ENCODE results near the gene ZBTB7B.
A peak's percentile ranks its signal among the peaks of the same experiment; 100 is the strongest.

Gene ZBTB7B

DNA sequence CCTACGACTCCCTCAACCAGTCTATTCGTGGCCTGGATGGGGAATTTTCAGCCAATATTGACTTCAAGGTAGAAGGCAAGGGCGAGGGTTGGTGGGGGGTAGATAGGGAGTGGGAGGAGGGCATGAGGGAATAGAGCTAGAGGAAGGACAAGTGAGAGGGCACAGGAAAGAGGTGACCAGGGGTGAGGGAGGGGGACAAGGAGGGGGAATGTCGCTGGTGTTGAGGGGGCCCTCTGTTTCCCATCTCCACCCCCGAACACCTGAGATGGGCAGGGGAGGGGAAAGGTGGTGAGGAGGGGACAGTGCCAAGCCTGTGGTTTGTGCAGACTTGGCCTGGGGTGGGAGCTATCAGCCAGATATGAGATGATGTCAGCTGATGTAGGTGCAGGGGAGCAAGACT is 40.2 kb downstream of the ZBTB7B start:
- no peak for DNase-seq

DNA sequence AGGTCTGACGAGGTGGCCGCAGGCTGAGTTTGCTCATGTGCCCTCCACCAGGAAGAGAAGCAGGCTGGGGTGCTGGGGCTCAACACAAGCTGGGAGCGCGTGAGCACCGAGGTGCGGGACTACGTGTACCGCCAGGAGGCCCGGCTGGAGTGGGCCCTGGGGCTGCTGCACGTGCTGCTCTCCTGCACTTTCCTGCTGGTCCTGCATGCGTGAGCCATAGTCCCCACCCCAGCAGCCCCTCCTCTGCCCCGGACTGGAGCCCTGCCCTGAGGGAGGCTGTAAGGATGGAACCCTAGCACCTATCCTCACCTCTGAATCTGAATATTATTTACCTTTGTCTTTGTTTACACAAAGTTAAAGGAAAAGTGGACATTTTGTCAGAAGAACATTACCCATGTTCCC is 40.7 kb downstream of the ZBTB7B start:
- DNase-seq: no peak

- DNase-seq: no peak
Observed at GRCh38 chr1:155043793-155044192, 41.2 kb downstream of the ZBTB7B start.

- no peak for DNase-seq
Observed at GRCh38 chr1:155044365-155044764, 41.8 kb downstream of the ZBTB7B start.

DNA sequence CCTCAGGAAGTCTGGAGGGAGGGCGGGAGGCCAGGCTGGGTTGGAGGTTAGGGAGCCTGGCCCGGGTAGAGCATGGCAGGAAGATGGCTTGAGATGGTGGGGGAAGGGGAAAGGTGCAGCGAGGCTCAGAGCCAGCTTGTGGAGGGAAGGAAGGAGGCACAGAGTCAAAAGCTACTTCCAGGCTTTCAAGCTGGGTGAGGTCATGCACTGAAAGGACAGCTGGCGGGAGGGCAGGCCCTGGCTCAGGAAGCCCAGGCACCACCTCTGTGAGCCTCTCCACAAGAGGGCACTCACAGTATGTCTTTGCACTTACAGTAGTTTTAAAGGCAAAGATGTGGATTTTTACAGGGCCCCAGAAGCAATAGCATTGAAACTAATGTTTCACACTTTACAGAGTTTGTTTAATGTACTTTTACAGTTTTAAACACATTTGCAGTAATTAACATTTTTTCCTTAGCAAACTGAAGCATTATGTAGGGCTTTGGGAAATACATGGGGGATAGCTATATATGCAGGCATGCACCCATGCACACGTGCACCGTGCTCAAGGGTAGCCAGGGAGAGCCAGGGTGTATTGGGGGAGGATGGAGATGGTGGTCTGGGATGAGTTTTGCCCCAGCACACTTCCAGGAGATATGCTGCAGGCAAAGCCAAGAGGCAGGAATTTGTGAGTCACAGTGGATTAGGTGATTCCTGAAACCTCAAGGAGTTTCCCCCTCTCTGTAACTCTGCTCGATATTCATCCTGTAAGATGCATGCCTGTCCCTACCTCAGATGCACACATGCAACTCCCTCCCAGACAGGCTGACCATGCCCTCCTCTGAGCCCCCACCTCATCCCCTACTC is 42.4 kb downstream of the ZBTB7B start:
- DNase-seq: peak; percentile 71

DNA sequence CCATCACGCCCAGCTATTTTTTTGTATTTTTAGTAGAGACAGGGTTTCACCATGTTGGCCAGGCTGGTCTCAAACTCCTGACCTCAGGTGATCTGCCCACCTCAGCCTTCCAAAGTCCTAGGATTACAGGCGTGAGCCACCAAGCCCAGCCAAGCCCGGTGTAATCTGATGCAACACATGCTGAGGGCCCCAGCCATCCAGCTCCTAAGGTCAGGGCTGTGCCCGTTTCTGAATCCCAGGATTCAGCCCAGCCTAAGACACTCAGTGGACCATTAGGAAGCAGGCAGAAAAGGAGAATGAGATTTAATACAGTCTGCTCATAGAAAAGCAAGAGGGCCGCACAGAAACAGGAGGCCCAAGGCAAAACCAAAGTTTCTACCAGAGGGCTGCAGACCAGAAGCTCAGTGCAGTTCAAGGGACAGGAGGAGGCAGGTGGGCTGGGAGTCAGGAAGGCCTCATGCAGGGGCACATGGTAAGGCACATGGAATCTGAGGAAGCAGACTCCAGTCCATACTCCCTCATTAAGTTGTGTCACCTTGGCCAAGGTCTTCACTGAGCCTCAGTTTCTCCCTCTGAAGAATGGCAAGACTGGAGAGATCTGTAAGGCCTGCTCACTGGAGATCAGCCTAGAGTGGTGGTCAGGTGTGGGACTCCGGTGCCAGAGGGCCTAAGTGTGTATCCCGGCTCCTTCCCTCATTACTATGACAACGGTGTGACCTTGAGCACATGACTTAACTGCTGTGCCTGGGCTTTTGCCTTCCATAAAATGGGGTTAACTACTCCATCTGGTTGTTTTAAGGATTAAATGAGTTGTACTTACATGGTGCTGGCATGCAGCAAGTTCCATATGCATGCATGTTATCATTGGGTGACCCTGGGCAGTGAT is 46.1 kb downstream of the ZBTB7B start:
- DNase-seq: no peak

- no peak for DNase-seq
Observed at GRCh38 chr1:155049651-155050559, 47.3 kb downstream of the ZBTB7B start.

DNA sequence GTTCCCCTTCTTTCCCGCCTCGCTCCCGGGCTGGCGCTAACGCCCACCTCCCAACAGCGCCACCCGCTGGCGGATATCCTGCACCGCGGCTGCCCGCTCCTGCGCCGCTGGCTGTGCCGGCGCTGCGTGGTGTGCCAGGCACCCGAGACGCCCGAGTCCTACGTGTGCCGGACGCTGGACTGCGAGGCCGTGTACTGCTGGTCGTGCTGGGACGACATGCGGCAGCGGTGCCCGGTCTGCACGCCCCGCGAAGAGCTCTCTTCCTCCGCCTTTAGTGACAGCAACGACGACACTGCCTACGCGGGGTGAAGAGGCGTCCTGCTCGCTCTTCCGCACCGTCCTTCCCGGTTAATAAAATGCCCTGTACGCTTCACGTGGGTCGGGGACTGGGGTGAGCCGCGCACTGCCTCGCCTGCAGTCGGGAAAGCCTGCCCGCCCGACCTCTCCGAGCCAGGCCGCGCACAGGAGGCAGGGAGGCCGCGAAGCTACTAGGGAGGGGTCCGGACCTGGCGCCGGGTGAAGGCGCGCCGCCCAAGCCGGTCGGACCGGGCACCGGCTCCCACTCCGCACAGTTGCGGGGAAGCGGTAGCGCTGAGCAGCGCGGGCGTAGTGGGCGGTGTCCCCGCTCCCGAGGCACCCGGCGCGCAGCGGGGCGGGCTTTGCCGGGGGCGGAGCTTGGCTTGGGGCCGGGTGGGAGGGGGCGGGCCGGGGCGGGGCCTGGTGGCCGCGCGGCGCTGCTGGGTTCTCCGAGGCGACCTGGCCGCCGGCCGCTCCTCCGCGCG is 48.1 kb downstream of the ZBTB7B start, which contains the start of gene ADAM15:
TSS of gene ADAM15 (plus strand) at position 757 of the 782 bp plus-strand sequence. CDS start 71 bp downstream, outside the sequence.
- peak; percentile 93 for DNase-seq

GRCh38 chr1:155051342-155051776 is 48.8 kb downstream of the ZBTB7B start:
- no peak for DNase-seq

DNA sequence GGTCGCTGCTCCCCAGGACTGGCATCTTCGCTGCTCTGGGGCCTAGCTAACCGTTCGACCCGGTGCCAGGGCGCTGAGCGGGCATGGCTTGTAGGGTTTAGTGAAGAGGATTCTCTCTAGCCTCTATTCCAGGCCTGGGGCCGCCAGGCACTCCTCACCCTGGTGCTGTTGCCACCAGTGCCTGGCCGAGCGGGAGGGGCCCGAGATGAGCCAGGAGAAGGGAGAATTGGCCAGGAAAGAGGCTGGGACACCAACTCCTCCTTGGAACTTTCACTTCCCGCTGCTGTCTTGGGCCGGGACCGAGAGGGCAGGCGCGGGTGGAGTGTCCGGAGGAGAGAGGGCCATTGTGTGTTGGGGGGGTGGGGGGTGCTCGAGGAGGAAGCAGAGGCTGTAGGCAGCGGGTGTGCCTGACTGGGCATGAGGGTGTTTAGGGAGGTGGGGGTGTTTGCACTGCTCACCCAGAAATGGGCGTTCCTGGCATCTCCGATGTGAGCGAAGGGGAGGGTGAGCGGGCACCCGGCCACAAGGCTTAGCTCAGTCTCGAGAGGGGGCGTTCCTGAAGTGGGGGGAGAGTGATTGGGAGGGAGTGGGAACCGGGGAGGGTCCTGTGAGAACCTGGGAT is 49.3 kb downstream of the ZBTB7B start:
- DNase-seq: peak; percentile 78

DNA sequence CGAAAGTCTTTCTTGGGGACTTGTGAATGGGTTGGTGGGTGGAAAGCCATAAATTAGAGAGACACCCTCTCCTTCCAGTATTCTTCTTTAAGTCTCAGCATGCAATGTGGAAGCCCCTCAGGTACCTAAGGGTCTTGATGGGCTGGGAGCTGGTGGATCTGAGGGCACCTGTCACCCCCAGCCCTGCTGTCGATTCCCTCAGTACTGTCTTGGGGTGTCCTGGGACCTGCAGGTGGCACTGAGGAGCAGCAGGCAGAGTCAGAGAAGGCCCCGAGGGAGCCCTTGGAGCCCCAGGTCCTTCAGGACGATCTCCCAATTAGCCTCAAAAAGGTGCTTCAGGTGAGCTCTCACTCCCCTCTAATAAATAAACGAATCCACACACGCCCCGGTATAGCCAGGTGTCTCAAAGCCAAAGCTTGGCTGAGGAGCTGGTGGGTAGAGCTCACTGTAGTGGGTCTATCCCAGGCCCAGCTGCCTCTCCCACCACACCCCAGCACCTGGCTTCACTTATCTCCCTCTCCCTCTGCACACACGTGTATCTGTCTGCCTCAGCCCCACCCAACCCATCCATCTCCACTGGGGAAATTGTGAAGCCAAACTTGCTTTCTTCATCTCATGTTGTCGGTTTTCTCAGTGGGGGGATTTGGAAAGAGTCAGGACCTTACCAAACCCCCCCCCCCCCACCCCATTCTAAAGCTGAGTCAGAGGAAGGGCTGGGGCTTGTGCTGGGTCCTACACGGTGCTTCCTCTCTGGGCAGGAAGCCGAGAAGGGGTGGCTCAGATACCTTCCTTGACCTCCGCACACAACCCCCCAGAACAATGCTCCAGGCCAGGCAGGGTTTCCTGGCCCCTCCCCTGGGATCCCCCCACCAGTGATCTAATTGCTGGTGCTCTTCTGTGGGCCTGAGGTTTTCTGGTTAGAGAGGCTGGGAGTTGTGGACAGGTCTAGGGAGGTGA is 50.1 kb downstream of the ZBTB7B start:
- DNase-seq: peak; percentile 62

DNA sequence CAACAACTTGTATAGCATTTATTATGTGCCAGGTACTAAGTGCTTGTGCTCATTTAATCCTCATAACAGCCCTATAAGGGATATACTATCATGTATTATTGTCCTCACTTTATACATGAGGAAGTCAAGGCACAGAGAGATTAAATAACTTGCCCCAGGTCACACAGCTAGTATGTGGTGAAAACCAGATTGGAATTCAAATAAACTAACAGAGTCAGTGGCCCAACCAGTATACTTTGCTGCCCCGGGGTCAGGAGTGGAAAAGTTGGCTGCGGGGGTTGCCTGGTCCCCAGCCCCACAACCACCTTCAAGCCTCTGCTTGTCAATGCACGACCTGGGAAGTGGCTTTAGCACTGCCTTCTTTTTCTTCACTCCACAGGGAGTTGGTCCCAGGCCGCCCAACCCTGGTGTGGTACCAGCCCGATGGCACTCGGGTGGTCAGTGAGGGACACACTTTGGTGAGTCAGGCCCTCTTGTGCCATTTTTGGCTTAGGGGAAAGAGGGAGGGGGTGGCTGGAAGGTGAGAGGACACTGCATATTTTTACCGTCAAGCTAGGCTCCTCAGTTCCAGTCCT is 51.0 kb downstream of the ZBTB7B start:
- no peak for DNase-seq

- no peak for DNase-seq
Observed at GRCh38 chr1:155057104-155057503, 54.5 kb downstream of the ZBTB7B start.

DNA sequence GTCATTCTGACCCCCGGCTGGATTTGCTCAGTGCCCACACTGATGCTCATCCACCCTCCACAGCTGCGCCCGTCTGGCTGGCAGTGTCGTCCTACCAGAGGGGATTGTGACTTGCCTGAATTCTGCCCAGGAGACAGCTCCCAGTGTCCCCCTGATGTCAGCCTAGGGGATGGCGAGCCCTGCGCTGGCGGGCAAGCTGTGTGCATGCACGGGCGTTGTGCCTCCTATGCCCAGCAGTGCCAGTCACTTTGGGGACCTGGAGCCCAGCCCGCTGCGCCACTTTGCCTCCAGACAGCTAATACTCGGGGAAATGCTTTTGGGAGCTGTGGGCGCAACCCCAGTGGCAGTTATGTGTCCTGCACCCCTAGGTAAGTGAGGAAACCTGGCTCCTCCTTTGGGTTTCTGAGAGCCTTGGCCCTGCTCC is 55.2 kb downstream of the ZBTB7B start:
- DNase-seq: no peak

GRCh38 chr1:155060736-155061135 is 58.1 kb downstream of the ZBTB7B start:
- no peak for DNase-seq

- peak; percentile 100 for DNase-seq
Observed at GRCh38 chr1:155061381-155062150, 59.0 kb downstream of the ZBTB7B start.

GRCh38 chr1:155062151-155062686 is 59.6 kb downstream of the ZBTB7B start:
- DNase-seq: no peak

- peak; percentile 91 for DNase-seq
Observed at GRCh38 chr1:155062702-155063411, 60.3 kb downstream of the ZBTB7B start.

All from activated CD8-positive, alpha-beta memory T cell treated with anti-CD3 and anti-CD28 coated beads for 24 hours (primary cell).